ENCODE data around the gene ATP6V1B1.

GRCh38 chr2:70897203-70897976 lies 38.3 kb upstream of the ATP6V1B1 start:
- TF ChIP-seq CTCF (IDR thresholded peaks at IDR 0.05): no peak
- no peak for TF ChIP-seq POLR2A (IDR thresholded peaks at IDR 0.05)
